ENCODE results near the gene FREM2.

GRCh38 chr13:38871275-38871674, 184.4 kb downstream of the FREM2 start:
- TF ChIP-seq CTCF (IDR thresholded peaks at IDR 0.05; ENCODE audit: poor library complexity) (no peak), EZH2phosphoT487 (IDR thresholded peaks at IDR 0.05; ENCODE audit: low read depth, severe bottlenecking, unreplicated experiment) (no peak)

Data from hepatocyte (in vitro differentiated cells).